Gastroesophageal sphincter (tissue), 4 donors: Measurements from ENCODE around the gene EXOG. TPM values are rescaled to one million over a fixed set of nuclear protein-coding genes. Genes with fewer than 3 reads are reported as not detected.

Source experiments
- ATAC-seq: fragments of 150-250 bp; one replicate; pipeline ENCODE4 v1.9.1; 2016; ENCODE audit warnings: mild to moderate bottlenecking, moderate library complexity
- H3K27ac ChIP-seq, 4 donors: fragments of 200-600 bp; sonication (generic) in 3 of 4; 1 replicate in 3 of 4; 2 replicates in 1 of 4; pipeline ENCODE4 v1.5.1; 2016 to 2019
- H3K27me3 ChIP-seq: fragments of 200-600 bp; sonication (generic); one replicate; pipeline ENCODE4 v1.5.1; 2019
- H3K36me3 ChIP-seq, 2 donors: fragments of 200-600 bp; sonication (generic); one replicate each; pipeline ENCODE4 v1.5.1; 2019; ENCODE audit warnings: control low read depth in 1 of 2
- H3K4me1 ChIP-seq, 3 donors: fragments of 200-600 bp; sonication (generic); 1 replicate in 2 of 3; 2 replicates in 1 of 3; pipeline ENCODE4 v1.5.1; 2016 to 2019; ENCODE audit warnings: control low read depth in 2 of 3
- H3K4me3 ChIP-seq, 2 donors: fragments of 200-600 bp; sonication (generic); one replicate each; pipeline ENCODE4 v1.5.1; 2019; ENCODE audit warnings: mild to moderate bottlenecking in 1 of 2, moderate library complexity in 1 of 2
- H3K9me3 ChIP-seq, 3 donors: fragments of 200-600 bp; sonication (generic); one replicate each; pipeline ENCODE4 v1.5.1; 2017 to 2019; ENCODE audit warnings: control low read depth in 2 of 3
- EP300 ChIP-seq: sonication (generic); formaldehyde crosslinking; IDR thresholded peaks from one replicate; pipeline ENCODE4 v1.6.1; 2017; ENCODE audit warnings: antibody characterized with exemption, mild to moderate bottlenecking
- POLR2A ChIP-seq, 2 donors: fragments of 450-650 bp; IDR thresholded peaks; one replicate each; pipeline ENCODE4 v1.6.1; 2017; ENCODE audit warnings: antibody characterized with exemption in 2 of 2, mild to moderate bottlenecking in 2 of 2, moderate library complexity in 1 of 2
- POLR2AphosphoS5 ChIP-seq: sonication (generic); formaldehyde crosslinking; IDR thresholded peaks from one replicate; pipeline ENCODE4 v1.6.1; 2017; ENCODE audit warnings: antibody characterized with exemption
- whole genome bisulfite sequencing, 2 donors: methylation state at CpG; one replicate each; pipeline ENCODE4 v1.1.5; 2018; ENCODE audit warnings: low coverage in 1 of 2; 5-methylcytosine and 5-hydroxymethylcytosine counted together
- total RNA-seq, 4 donors: library from RNA; depleted of rRNA; stranded (reverse); fragments of >200 nt; gene quantifications; one replicate each; pipeline ENCODE4 v1.1.0, GENCODE V29; 2016
- TF ChIP-seq, protein P1 (sequence below), 4 experiments: fragments of 200-600 bp in 2 of 4; fragments of 450-650 bp in 2 of 4; sonication (generic) in 1 of 4; IDR thresholded peaks; one replicate each; pipeline ENCODE4 v1.5.1; 2017 to 2019; ENCODE audit warnings: antibody characterized with exemption in 4 of 4, mild to moderate bottlenecking in 2 of 4, moderate library complexity in 2 of 4

Gene EXOG
- total RNA-seq, 4 donors from 2014 or later, result 10.5 to 38.3 (median 19.3) TPM

DNA sequence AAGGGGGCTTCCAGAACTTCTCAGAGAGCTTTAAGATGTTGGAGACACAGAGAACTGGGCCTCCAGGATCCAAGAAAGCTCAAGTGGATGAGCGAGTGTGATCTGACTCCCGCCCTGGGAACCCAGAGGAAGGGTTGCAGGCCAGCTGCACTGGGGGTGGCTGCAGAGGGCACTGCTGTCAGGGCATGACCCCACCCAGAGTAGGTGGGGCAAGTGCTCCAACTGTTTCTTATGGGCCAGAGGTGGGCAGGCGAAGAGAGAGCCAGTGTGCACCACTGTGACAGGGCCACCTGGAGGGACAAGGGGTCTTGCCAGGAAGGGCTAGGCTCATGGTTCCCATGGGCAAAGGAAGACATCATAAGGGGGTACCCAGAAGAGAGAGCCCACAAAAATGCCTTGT is 48.8 kb downstream of the EXOG start:
- no peaks in the 10 kb centered on the region for H3K27me3 ChIP-seq
- ATAC-seq, result no peak
- H3K9me3 ChIP-seq, result no peaks in the 10 kb centered on the region
- no peaks in the 10 kb centered on the region for H3K4me1 ChIP-seq
- 80% methylated on average over 1 of the region's 3 CpGs; no CpG with 5 or more reads in 1 of the 2 donors for WGBS, 2 donors
- H3K27ac ChIP-seq, result no peak overlapping the region
- H3K36me3 ChIP-seq, result no peaks in the 10 kb centered on the region
- TF ChIP-seq POLR2A (IDR thresholded peaks at IDR 0.05) (no peak), EP300 (no peak), POLR2AphosphoS5 (no peak)
- no peak overlapping the region for H3K4me3 ChIP-seq

DNA sequence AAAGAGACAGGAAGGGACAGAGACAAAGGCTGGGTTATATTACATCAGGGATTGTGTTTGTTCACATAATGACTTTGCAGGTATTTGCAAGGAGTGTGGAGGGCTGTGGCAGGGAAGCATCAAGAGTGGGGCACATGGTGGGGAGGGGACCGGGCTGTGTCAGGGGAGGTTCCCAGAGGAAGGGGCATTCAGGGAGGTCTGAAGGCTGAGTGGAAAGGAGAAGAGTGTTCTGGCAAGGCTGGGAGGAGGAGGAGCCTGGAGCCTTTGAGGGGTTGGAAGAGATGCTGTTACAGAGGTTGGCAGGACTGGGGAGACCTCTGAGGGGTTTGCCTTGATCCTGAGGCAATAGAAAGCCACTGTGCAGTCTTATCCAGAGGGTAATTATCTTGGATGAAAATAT is 49.4 kb downstream of the EXOG start:
- Histone ChIP-seq H3K4me3 (no peak overlapping the region), H3K4me1 (no peaks in the 10 kb centered on the region), H3K27ac (no peak overlapping the region), H3K36me3 (no peaks in the 10 kb centered on the region), H3K27me3 (no peaks in the 10 kb centered on the region), H3K9me3 (no peaks in the 10 kb centered on the region)
- 71 to 100% methylated on average over 1 of the region's 1 CpG for WGBS, 2 donors
- TF ChIP-seq, protein P1, sequence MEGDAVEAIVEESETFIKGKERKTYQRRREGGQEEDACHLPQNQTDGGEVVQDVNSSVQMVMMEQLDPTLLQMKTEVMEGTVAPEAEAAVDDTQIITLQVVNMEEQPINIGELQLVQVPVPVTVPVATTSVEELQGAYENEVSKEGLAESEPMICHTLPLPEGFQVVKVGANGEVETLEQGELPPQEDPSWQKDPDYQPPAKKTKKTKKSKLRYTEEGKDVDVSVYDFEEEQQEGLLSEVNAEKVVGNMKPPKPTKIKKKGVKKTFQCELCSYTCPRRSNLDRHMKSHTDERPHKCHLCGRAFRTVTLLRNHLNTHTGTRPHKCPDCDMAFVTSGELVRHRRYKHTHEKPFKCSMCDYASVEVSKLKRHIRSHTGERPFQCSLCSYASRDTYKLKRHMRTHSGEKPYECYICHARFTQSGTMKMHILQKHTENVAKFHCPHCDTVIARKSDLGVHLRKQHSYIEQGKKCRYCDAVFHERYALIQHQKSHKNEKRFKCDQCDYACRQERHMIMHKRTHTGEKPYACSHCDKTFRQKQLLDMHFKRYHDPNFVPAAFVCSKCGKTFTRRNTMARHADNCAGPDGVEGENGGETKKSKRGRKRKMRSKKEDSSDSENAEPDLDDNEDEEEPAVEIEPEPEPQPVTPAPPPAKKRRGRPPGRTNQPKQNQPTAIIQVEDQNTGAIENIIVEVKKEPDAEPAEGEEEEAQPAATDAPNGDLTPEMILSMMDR (IDR thresholded peaks at IDR 0.05), result no peak
- TF ChIP-seq POLR2AphosphoS5, result no peak
- TF ChIP-seq EP300, result no peak
- TF ChIP-seq POLR2A (IDR thresholded peaks at IDR 0.05), result no peak
- no peak for ATAC-seq

DNA sequence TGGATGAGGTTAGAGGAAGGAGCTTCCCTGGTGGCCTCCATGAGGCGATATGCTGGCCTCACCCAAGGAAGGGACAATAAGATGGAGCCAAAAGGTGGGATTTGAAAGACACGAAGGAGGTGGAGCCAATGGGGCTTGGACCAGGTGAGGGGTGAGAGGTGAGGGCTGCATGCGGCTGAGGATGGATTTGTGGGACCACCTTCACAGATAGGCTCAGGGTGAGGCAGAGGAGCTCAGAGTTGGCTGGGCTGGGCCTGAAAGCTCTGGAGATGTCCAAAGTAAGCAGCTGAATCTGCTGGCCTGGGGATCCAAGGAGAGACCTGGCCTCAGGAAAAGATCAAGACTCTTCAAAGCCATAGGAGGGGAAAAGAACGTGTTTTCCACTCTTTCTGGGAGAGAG is 49.8 kb downstream of the EXOG start:
- no peaks in the 10 kb centered on the region for H3K36me3 ChIP-seq
- no peak overlapping the region for H3K4me3 ChIP-seq
- no peaks in the 10 kb centered on the region for H3K9me3 ChIP-seq
- H3K4me1 ChIP-seq, result no peaks in the 10 kb centered on the region
- ATAC-seq, result no peak
- no peaks in the 10 kb centered on the region for H3K27me3 ChIP-seq
- TF ChIP-seq POLR2AphosphoS5 (no peak), EP300 (no peak), POLR2A (IDR thresholded peaks at IDR 0.05) (no peak)
- TF ChIP-seq, protein P1 (IDR thresholded peaks at IDR 0.05), result no peak
- WGBS, 2 donors, result 50 to 95% methylated on average over 1 to 4 of the region's 4 CpGs
- H3K27ac ChIP-seq, result no peak overlapping the region

DNA sequence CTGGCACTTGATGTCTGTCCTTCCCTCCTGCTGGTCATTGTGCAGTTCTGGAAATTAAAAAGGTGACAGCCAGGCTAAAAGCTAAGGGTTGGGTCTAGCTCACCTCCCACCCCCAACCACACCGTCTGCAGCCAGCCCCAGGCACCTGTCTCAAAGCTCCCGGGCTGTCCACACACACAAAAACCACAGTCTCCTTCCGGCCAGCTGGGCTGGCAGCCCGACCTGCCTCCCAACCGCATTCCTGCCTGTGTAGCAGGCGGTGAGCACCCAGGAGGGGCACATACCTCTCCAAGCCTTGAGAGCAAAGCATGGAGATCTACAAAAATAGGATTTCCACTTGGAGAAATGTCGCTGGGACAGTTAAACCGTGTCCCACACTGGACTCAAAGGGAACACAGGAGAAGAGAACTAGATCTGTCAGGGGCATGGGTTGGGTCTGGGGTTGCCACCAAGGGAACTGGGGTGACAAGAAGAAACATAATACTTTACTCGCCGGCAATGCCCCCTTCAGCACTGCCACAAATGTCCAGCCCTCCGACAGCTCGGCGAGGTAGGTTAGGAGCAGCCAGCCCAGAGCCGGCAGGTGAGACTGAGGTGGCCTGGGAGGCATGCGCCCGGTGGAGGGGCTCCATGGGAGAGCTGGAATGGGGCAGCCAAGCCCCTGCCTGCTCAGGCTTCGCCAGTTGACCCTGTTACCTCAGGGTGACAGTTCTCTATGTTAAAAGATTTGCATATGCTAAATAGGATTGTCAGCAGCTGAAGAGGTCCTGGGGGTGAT is 52.2 kb downstream of the EXOG start:
- no peak for ATAC-seq
- no peaks in the 10 kb centered on the region for H3K9me3 ChIP-seq
- 60 to 85% methylated on average over 2 to 13 of the region's 17 CpGs for WGBS, 2 donors
- TF ChIP-seq, protein P1 (IDR thresholded peaks at IDR 0.05), result no peak
- TF ChIP-seq POLR2AphosphoS5 (no peak), POLR2A (IDR thresholded peaks at IDR 0.05) (no peak), EP300 (no peak)
- no peaks in the 10 kb centered on the region for H3K27me3 ChIP-seq
- H3K27ac ChIP-seq, result no peak overlapping the region
- no peak overlapping the region for H3K4me3 ChIP-seq
- H3K36me3 ChIP-seq, result no peaks in the 10 kb centered on the region
- no peaks in the 10 kb centered on the region for H3K4me1 ChIP-seq

DNA sequence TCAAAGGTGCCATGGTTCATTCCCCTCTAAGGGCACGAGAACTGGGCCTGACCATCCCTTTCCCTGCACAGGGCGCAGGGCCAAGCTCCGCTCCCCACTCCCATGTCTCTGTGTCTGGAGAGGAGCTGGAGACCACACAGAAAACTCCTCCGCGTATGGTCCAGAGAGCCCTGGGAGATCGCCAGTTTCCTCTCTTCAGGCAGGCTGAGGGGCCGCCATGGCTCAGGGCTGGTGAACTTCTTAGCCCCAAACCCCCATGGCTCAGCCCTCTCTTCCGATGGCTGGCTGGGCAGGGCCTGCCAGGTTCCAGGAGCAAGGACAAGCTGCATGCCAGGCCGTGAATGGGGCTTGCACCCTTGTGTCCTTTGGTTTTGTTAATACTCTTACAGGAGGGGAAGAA is 52.9 kb downstream of the EXOG start:
- no peak for ATAC-seq
- no peaks in the 10 kb centered on the region for H3K36me3 ChIP-seq
- H3K27ac ChIP-seq, result no peak overlapping the region
- no peaks in the 10 kb centered on the region for H3K27me3 ChIP-seq
- WGBS, 2 donors, result 60 to 100% methylated on average over 1 of the region's 9 CpGs
- TF ChIP-seq POLR2A (IDR thresholded peaks at IDR 0.05) (no peak), EP300 (no peak)
- H3K4me3 ChIP-seq, result no peak overlapping the region
- peaks cover 0 to 5% (median 0%) of the 10 kb centered on the region in 3 donors for H3K9me3 ChIP-seq
- H3K4me1 ChIP-seq, result no peaks in the 10 kb centered on the region

DNA sequence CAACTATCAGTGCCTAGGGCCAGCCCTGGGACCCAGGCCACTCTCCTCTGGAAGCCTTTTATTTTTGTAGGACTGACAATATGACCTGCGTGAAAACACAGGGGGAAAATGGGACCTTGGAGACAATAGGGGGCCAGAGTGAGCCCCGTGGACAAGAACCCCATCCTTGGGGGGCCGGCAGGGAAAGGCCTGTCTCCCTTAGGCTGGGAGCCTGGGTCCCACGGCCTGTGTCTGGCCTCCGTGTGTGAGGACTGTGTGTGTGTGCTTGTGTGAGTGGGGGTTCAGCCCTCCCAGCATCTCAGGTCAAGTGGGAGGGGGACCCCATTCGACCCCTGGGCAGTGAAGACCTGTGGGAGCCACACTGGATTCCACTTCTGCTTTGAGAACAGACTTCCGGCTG is 53.3 kb downstream of the EXOG start:
- H3K4me3 ChIP-seq, result no peak overlapping the region
- TF ChIP-seq POLR2AphosphoS5, result no peak
- no peak for TF ChIP-seq POLR2A (IDR thresholded peaks at IDR 0.05)
- TF ChIP-seq, protein P1 (IDR thresholded peaks at IDR 0.05), result no peak
- TF ChIP-seq EP300, result no peak
- H3K36me3 ChIP-seq, result no peaks in the 10 kb centered on the region
- H3K9me3 ChIP-seq, result peaks cover 0 to 9% (median 0%) of the 10 kb centered on the region in 3 donors
- WGBS, 2 donors, result 70 to 81% methylated on average over 2 to 3 of the region's 7 CpGs
- no peak for ATAC-seq
- no peaks in the 10 kb centered on the region for H3K27me3 ChIP-seq
- no peak overlapping the region for H3K27ac ChIP-seq
- H3K4me1 ChIP-seq, result no peaks in the 10 kb centered on the region
